GM20431 (cell line): ENCODE results near the gene SFSWAP.
"Not testable (repeated sequence)": the region's sequence is repeated elsewhere in the genome, so short reads cannot be mapped to it uniquely, and the experiment has no call there.

Source experiments
- in situ Hi-C: fragments of 300-500 bp; cut with MseI, MboI; formaldehyde crosslinking; loops from one replicate; pipeline ENCODE4 v1.15.0; 2020; ENCODE audit warnings: low sequenced_read_pairs; ENCODE audit not compliant: unreplicated experiment

SFSWAP gene

GRCh38 chr12:131777269-131777668, 66.4 kb downstream of the SFSWAP start:
- in situ Hi-C loops: not testable (repeated sequence)

- in situ Hi-C loops: no loop called here
Measured at GRCh38 chr12:131779027-131779426, 68.1 kb downstream of the SFSWAP start.

GRCh38 chr12:131782061-131782460, 71.2 kb downstream of the SFSWAP start:
- in situ Hi-C loops: no loop called here

GRCh38 chr12:131783915-131784541, 73.1 kb downstream of the SFSWAP start:
- in situ Hi-C loops: no loop called here

- in situ Hi-C loops: no loop called here
Measured at GRCh38 chr12:131784909-131785762, 74.2 kb downstream of the SFSWAP start.

GRCh38 chr12:131785763-131786330, 75.0 kb downstream of the SFSWAP start:
- in situ Hi-C loops: no loop called here

- in situ Hi-C loops: no loop called here
Measured at GRCh38 chr12:131786331-131786730, 75.4 kb downstream of the SFSWAP start.

- in situ Hi-C loops: no loop called here
Measured at GRCh38 chr12:131787143-131787660, 76.3 kb downstream of the SFSWAP start.

- in situ Hi-C loops: no loop called here
Measured at GRCh38 chr12:131788070-131788469, 77.2 kb downstream of the SFSWAP start.

GRCh38 chr12:131789638-131790037, 78.7 kb downstream of the SFSWAP start:
- in situ Hi-C loops: no loop called here

- in situ Hi-C loops: no loop called here
Measured at GRCh38 chr12:131793243-131794022, 82.5 kb downstream of the SFSWAP start.

- in situ Hi-C loops: no loop called here
Measured at GRCh38 chr12:131794061-131794460, 83.2 kb downstream of the SFSWAP start.

- in situ Hi-C loops: no loop called here
Measured at GRCh38 chr12:131794573-131794972, 83.7 kb downstream of the SFSWAP start.

- in situ Hi-C loops: no loop called here
Measured at GRCh38 chr12:131795064-131795463, 84.2 kb downstream of the SFSWAP start.

GRCh38 chr12:131795690-131796410, 85.0 kb downstream of the SFSWAP start:
- in situ Hi-C loops: no loop called here

GRCh38 chr12:131796411-131796736, 85.5 kb downstream of the SFSWAP start:
- in situ Hi-C loops: no loop called here

GRCh38 chr12:131796754-131797587, 86.1 kb downstream of the SFSWAP start:
- in situ Hi-C loops: no loop called here

- in situ Hi-C loops: no loop called here
Measured at GRCh38 chr12:131797588-131797934, 86.7 kb downstream of the SFSWAP start.

GRCh38 chr12:131799195-131799594, 88.3 kb downstream of the SFSWAP start:
- in situ Hi-C loops: no loop called here
